Sigmoid colon (tissue), 7 donors: ENCODE results near the gene PDE2A. TPM values are rescaled to one million over a fixed set of nuclear protein-coding genes. Genes with fewer than 3 reads are reported as not detected.

Experiments
- DNase-seq: peaks from one replicate; pipeline ENCODE4 v3.0.0-alpha.2; 2019
- H3K27ac ChIP-seq, 4 donors: fragments of 200-600 bp; sonication (generic); one replicate each; pipeline ENCODE4 v1.5.1; 2016 to 2019; ENCODE audit warnings: mild to moderate bottlenecking in 1 of 4
- H3K27me3 ChIP-seq, 3 donors: fragments of 200-600 bp; sonication (generic); one replicate each; pipeline ENCODE4 v1.5.1; 2019; ENCODE audit warnings: mild to moderate bottlenecking in 1 of 3
- H3K36me3 ChIP-seq, 4 donors: fragments of 200-600 bp; sonication (generic); one replicate each; pipeline ENCODE4 v1.5.1; 2016 to 2019
- H3K4me1 ChIP-seq, 4 donors: fragments of 200-600 bp; sonication (generic); one replicate each; pipeline ENCODE4 v1.5.1; 2017 to 2019
- H3K4me3 ChIP-seq, 4 donors: fragments of 200-600 bp; sonication (generic); one replicate each; pipeline ENCODE4 v1.5.1; 2017 to 2019; ENCODE audit warnings: mild to moderate bottlenecking in 2 of 4, moderate library complexity in 1 of 4
- H3K9me3 ChIP-seq, 4 donors: fragments of 200-600 bp in 3 of 4; sonication (generic) in 3 of 4; one replicate each; pipeline versions ENCODE4 v1.5.1 to v1.6.1; 2013 to 2019
- CTCF ChIP-seq, 4 experiments: fragments of 450-650 bp in 3 of 4; fragments of 200-600 bp in 1 of 4; IDR thresholded peaks; one replicate each; pipeline ENCODE4 v1.5.1; 2016 to 2019; ENCODE audit warnings: antibody characterized with exemption in 4 of 4, mild to moderate bottlenecking in 3 of 4, moderate library complexity in 2 of 4
- EP300 ChIP-seq, 4 donors: sonication (generic); formaldehyde crosslinking; IDR thresholded peaks; one replicate each; pipeline ENCODE4 v1.6.1; 2017; ENCODE audit warnings: antibody characterized with exemption in 4 of 4
- POLR2A ChIP-seq, 2 donors: fragments of 450-650 bp; IDR thresholded peaks; one replicate each; pipeline ENCODE4 v1.6.1; 2016; ENCODE audit warnings: antibody characterized with exemption in 2 of 2, mild to moderate bottlenecking in 2 of 2, moderate library complexity in 2 of 2
- POLR2AphosphoS5 ChIP-seq, 4 donors: sonication (generic); formaldehyde crosslinking; IDR thresholded peaks; one replicate each; pipeline ENCODE4 v1.6.1; 2017; ENCODE audit warnings: antibody characterized with exemption in 4 of 4
- WGBS, 2 donors: extraction: QIAGEN DNeasy Blood & Tissue Kit; methylation state at CpG; one replicate each; pipeline ENCODE4 v1.1.7; 2013; 5-methylcytosine and 5-hydroxymethylcytosine counted together
- intact Hi-C: fragments of 100-400 bp; cut with DNase I; formaldehyde crosslinking; loops from one replicate; pipeline ENCODE4 v1.15.1; 2023
- polyA plus RNA-seq, 3 donors: library from polyadenylated mRNA; stranded (reverse); fragments of 200-250 nt; gene quantifications; one replicate each; pipeline ENCODE4 v1.2.3, GENCODE V29; 2013
- total RNA-seq, 4 donors: library from RNA; depleted of rRNA; stranded (reverse); fragments of >200 nt; gene quantifications; one replicate each; pipeline ENCODE4 v1.1.0, GENCODE V29; 2016
- donor health status: healthy with polysubstance abuse.
- donor health status: Bipolar disorder and iron deficiency.
- donor health status: healthy.

Gene PDE2A
- total and polyA plus RNA-seq, 7 donors = 1.8 to 75.1 (median 48.9) TPM

DNA sequence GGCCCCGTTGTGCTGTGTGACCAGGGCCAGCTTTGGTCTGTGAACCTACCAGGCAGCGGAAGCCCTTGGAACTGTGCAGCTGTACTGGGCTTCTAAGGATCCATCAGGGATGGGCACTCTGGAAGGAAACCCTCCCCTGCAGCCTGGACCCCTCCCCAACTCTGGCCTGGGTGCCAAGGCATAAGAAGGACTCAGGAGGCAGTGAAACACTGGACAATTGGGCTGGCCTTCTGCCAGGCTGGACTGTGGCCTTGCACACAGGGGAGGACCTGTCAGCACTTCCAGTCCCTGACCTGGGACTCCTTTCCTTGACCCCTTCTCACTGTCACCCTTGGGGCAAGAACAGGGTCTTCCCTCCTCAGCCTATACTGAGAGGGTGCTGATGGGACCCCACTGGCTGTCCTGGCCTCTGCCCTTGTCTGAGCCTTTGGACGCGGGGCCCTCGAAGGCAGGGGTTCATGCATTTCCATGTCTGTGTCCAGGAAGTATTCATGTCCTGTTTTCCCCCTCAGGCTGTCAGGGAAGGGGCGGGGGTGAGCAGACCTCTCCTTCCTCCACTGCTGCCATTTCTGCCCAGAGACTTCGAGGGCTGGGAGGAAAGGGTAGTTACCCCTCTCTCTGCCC is 39.6 kb downstream of the PDE2A start:
- Histone ChIP-seq H3K9me3 (no peaks in the 10 kb centered on the region), H3K36me3 (no peaks in the 10 kb centered on the region), H3K4me3 (no peak overlapping the region), H3K4me1 (peaks cover 0 to 76% (median 65%) of the 10 kb centered on the region in 4 donors), H3K27ac (peak overlapping the region; percentile 4 to 92 (median 91)), H3K27me3 (no peaks in the 10 kb centered on the region)
- TF ChIP-seq POLR2A (IDR thresholded peaks at IDR 0.05) = no peak
- no peak for TF ChIP-seq EP300 (IDR thresholded peaks at IDR 0.05)
- no peak for TF ChIP-seq POLR2AphosphoS5 (IDR thresholded peaks at IDR 0.05)
- TF ChIP-seq CTCF (IDR thresholded peaks at IDR 0.05) = no peak
- 75 to 84% methylated on average over 7 of the region's 7 CpGs for WGBS, 2 donors
- intact Hi-C loops = loop anchor here (10.0 kb wide), 1 partner anchor 700 kb away; no protein-coding TSS in a partner anchor
- no peak for DNase-seq

GRCh38 chr11:72634016-72634415 is 40.2 kb downstream of the PDE2A start:
- Histone ChIP-seq H3K9me3 (no peaks in the 10 kb centered on the region), H3K4me1 (peaks cover 0 to 82% (median 70%) of the 10 kb centered on the region in 4 donors), H3K27me3 (no peaks in the 10 kb centered on the region), H3K4me3 (no peak overlapping the region), H3K27ac (peak overlapping the region; percentile 50 to 92 (median 91)), H3K36me3 (no peaks in the 10 kb centered on the region)
- TF ChIP-seq POLR2A (IDR thresholded peaks at IDR 0.05) (no peak), POLR2AphosphoS5 (IDR thresholded peaks at IDR 0.05) (no peak), EP300 (IDR thresholded peaks at IDR 0.05) (no peak), CTCF (IDR thresholded peaks at IDR 0.05) (no peak)
- WGBS, 2 donors = 82 to 83% methylated on average over 9 of the region's 9 CpGs
- no peak for DNase-seq
- intact Hi-C loops = loop anchor here (10.0 kb wide), 1 partner anchor 701 kb away; no protein-coding TSS in a partner anchor

GRCh38 chr11:72633068-72633467 is 41.2 kb downstream of the PDE2A start:
- H3K27me3 ChIP-seq = no peaks in the 10 kb centered on the region
- intact Hi-C loops = loop anchor here (10.0 kb wide), 1 partner anchor 702 kb away; no protein-coding TSS in a partner anchor
- 66 to 74% methylated on average over 4 of the region's 4 CpGs for WGBS, 2 donors
- no peak for TF ChIP-seq EP300 (IDR thresholded peaks at IDR 0.05)
- TF ChIP-seq POLR2A (IDR thresholded peaks at IDR 0.05) = no peak
- TF ChIP-seq CTCF (IDR thresholded peaks at IDR 0.05) = no peak
- TF ChIP-seq POLR2AphosphoS5 (IDR thresholded peaks at IDR 0.05) = no peak
- DNase-seq = no peak
- H3K9me3 ChIP-seq = no peaks in the 10 kb centered on the region
- peak overlapping the region; percentile 50 to 92 (median 91) for H3K27ac ChIP-seq
- peaks cover 0 to 88% (median 75%) of the 10 kb centered on the region in 4 donors for H3K4me1 ChIP-seq
- no peak overlapping the region for H3K4me3 ChIP-seq
- H3K36me3 ChIP-seq = no peaks in the 10 kb centered on the region

DNA sequence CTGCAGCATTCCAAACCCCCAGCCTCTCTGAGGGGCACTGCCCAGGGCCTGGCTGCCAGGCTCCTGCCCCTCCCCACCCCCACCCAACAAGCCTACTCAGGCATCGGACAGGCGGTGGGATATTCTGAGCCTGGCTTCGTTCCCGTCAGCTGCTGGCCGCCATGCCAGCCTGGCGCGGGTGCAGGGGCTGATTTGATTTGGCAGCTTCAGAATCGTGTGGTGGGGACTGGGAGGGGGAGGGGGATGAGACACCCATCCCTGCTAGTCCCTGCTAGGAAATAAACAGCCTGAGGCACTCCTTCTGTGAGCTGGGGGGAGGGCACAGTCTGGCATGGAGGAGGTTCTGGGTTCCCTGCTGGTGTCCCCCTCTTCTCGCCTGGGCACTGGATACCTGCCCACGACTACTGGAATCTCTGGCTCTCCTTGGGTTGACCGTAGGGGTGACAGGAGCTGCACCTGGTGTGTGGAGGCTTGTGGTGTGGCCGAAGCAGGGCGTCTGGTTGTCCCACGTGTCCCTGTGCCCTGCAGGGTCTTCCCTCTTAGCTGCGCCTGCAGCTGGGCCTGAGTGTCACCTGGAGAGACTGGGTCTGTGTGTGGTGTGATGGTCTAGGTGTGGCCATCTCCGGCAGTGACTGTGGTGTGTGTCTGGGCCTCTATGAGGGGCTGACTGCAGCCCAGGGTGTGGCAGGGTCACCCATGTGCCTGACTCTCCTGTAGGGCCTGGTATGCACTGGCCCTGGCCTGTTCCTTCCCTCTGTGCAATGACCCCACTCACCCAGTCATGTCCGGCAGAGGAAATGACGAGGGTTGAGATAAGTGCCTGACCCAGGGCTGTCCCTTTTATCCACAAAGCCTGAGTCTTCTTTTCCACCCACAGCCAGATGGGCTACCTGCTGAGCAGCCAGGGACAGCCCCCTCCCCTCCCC is 42.2 kb downstream of the PDE2A start:
- 82 to 83% methylated on average over 18 of the region's 18 CpGs for WGBS, 2 donors
- peaks cover 0 to 90% (median 75%) of the 10 kb centered on the region in 4 donors for H3K4me1 ChIP-seq

More for the DNA sequence above, 42.2 kb downstream of the PDE2A start:
- no peaks in the 10 kb centered on the region for H3K27me3 ChIP-seq
- TF ChIP-seq POLR2AphosphoS5 (IDR thresholded peaks at IDR 0.05) (peak in 3 of 4 donors; percentile 9 to 25 (median 19)), CTCF (IDR thresholded peaks at IDR 0.05) (no peak), POLR2A (IDR thresholded peaks at IDR 0.05) (no peak)
- no peak overlapping the region for H3K4me3 ChIP-seq
- DNase-seq = peak; percentile 85
- H3K27ac ChIP-seq = peak overlapping the region; percentile 50 to 92 (median 91)
- intact Hi-C loops = loop anchor here (2.0 to 10.0 kb wide), 2 partner anchors 15 to 703 kb away; no protein-coding TSS in a partner anchor
- H3K36me3 ChIP-seq = no peaks in the 10 kb centered on the region
- no peaks in the 10 kb centered on the region for H3K9me3 ChIP-seq
